H54 (cell line): ENCODE measurements around the gene MRPL50.
A peak's percentile ranks its signal among the peaks of the same experiment; 100 is the strongest.

Experiments
- DNase-seq: peaks from one replicate; pipeline ENCODE4 v3.0.0; 2011; ENCODE audit warnings: low spot score, mixed read lengths; ENCODE audit not compliant: insufficient read length
- FAIRE-seq: peaks from 3 replicates; lab custom pipeline; 2011; peaks lifted over from hg19 to GRCh38; lab: Jason Lieb, UNC
- POLR2A ChIP-seq: IDR thresholded peaks from 2 replicates; pipeline ENCODE4 v1.6.1; 2011; ENCODE audit warnings: low read depth, mild to moderate bottlenecking, low read length

The MRPL50 gene

GRCh38 chr9:101380295-101380694 is 18.1 kb downstream of the MRPL50 start:
- TF ChIP-seq POLR2A = no peak
- DNase-seq = no peak
- FAIRE-seq = no peak

- DNase-seq (peak; percentile 41), FAIRE-seq (no peak)
- no peak for TF ChIP-seq POLR2A
Observed at GRCh38 chr9:101376111-101376848, 22.1 kb downstream of the MRPL50 start.

GRCh38 chr9:101375546-101375945 is 22.9 kb downstream of the MRPL50 start:
- peak; percentile 99 for FAIRE-seq
- DNase-seq = peak; percentile 21
- peak; percentile 24; the same call in 1 of the 2 replicates for TF ChIP-seq POLR2A

- FAIRE-seq = no peak
Observed at GRCh38 chr9:101372327-101373118, 25.9 kb downstream of the MRPL50 start.

GRCh38 chr9:101371813-101372212 is 26.6 kb downstream of the MRPL50 start:
- FAIRE-seq (peak; percentile 61), DNase-seq (no peak)
- no peak for TF ChIP-seq POLR2A

More at GRCh38 chr9:101372327-101373118, 25.9 kb downstream of the MRPL50 start:
- DNase-seq = no peak
- TF ChIP-seq POLR2A = no peak

GRCh38 chr9:101369884-101370531 is 28.4 kb downstream of the MRPL50 start:
- no peak for TF ChIP-seq POLR2A
- FAIRE-seq = peak; percentile 71
- DNase-seq = no peak

GRCh38 chr9:101369286-101369685 is 29.1 kb downstream of the MRPL50 start:
- no peak for DNase-seq
- no peak for TF ChIP-seq POLR2A
- peak; percentile 91 for FAIRE-seq

GRCh38 chr9:101367323-101367722 is 31.1 kb downstream of the MRPL50 start:
- TF ChIP-seq POLR2A = no peak
- FAIRE-seq = peak; percentile 68

GRCh38 chr9:101366038-101366756 is 32.2 kb downstream of the MRPL50 start:
- no peak for TF ChIP-seq POLR2A
- FAIRE-seq (peak; percentile 65), DNase-seq (no peak)

More at GRCh38 chr9:101367323-101367722, 31.1 kb downstream of the MRPL50 start:
- no peak for DNase-seq

- peak; percentile 78 for FAIRE-seq
Observed at GRCh38 chr9:101365181-101365580, 33.2 kb downstream of the MRPL50 start.

GRCh38 chr9:101362450-101362849 is 36.0 kb downstream of the MRPL50 start:
- peak; percentile 33 for FAIRE-seq
- no peak for TF ChIP-seq POLR2A
- DNase-seq = no peak

More at GRCh38 chr9:101365181-101365580, 33.2 kb downstream of the MRPL50 start:
- TF ChIP-seq POLR2A = no peak
- no peak for DNase-seq

GRCh38 chr9:101360647-101361046 is 37.8 kb downstream of the MRPL50 start:
- FAIRE-seq (no peak), DNase-seq (no peak)
- TF ChIP-seq POLR2A = no peak

- no peak for DNase-seq
- no peak for TF ChIP-seq POLR2A
- FAIRE-seq = no peak
Observed at GRCh38 chr9:101359679-101360078, 38.7 kb downstream of the MRPL50 start.
